ENCODE data around the gene SCNN1B. TPM values are rescaled to one million over a fixed set of nuclear protein-coding genes. Genes with fewer than 3 reads are reported as not detected.
"Not testable (repeated sequence)": the region's sequence is repeated elsewhere in the genome, so short reads cannot be mapped to it uniquely, and the experiment has no call there.

Gene SCNN1B
- total RNA-seq, 1 donor from 2014 or later: 55.8 TPM

GRCh38 chr16:23354246-23354645 is 52.1 kb downstream of the SCNN1B start:
- no peak for DNase-seq (ENCODE audit: low spot score)

- DNase-seq (ENCODE audit: low spot score): no peak
Measured at GRCh38 chr16:23355106-23355670, 53.1 kb downstream of the SCNN1B start.

DNA sequence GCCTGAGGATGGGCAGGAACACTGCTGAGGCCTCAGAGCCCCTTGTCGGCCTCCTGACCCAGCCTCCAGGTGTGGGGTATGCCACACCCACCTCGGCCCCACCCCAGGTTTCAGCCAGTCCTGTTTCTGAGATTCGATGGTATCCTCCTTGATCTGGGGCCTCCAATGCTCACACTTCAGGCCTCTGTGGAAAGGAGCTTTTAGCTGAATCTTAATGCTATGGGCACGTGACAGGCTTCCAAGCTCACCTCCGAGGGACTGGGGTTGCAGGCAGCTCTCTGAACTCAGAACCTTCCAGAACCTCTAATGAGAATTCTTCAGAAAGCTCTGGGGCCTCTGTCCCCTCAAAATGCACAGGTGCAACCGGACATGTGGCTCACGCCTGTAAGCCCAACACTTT is 54.8 kb downstream of the SCNN1B start:
- DNase-seq (ENCODE audit: low spot score): no peak

DNA sequence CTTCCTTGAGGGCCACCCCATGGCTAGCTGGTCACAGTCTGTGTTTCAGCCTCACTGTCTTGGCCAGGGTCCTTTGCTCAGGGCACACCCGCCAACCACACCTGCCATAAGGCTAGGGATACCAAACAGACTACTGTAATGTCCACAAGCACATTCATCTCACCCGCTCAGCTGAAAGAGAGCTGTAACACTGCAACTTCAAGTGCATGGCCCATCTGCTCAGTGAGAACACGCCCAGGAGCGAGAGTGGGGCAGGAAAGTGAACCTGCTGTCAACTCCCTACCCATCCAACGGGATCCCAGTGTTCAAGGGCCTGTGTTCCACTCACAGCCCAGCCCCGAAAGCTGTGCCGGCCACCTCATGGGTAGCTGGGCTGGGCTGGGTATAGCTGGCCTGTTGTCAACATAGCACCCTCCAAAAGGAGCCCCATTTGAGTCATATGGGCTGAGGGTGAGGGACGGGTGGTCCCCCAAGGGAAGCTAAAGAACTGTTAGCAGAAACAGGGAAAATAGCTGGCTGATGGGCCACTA is 55.7 kb downstream of the SCNN1B start:
- no peak for DNase-seq (ENCODE audit: low spot score)

- DNase-seq (ENCODE audit: low spot score): no peak
Measured at GRCh38 chr16:23359092-23359760, 57.1 kb downstream of the SCNN1B start.

- DNase-seq (ENCODE audit: low spot score): peak; percentile 63
Measured at GRCh38 chr16:23362460-23363317, 60.6 kb downstream of the SCNN1B start.

DNA sequence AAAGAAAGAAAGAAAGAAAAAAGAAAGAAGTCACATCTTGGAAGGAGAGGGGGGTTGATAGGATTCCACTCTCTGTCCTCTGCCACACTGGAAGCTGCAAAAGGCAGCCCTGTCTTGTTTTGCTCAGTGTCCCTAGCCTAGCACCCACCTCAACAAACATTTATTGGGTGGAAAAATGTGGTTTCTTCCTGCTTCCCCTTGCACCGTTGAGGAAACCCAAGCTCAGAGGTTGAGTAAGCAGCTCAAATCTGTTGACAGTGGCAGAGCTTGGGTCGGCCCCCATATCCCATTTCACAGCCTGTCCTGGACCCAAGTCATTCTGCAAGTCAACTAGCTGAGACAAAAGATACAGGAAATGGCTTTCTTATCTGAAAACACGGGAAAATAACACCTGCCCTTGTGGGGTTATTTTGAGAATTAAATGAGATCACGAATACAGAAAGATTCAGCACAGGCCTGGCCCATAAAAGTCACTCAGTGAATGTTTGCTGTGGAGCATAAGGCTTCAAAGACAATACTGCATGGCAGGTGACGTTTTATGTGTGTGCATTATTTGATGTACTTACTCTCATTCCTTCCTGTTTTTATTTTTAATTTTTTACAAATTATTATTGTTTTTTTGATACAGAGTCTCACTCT is 63.6 kb downstream of the SCNN1B start:
- DNase-seq (ENCODE audit: low spot score): no peak

DNA sequence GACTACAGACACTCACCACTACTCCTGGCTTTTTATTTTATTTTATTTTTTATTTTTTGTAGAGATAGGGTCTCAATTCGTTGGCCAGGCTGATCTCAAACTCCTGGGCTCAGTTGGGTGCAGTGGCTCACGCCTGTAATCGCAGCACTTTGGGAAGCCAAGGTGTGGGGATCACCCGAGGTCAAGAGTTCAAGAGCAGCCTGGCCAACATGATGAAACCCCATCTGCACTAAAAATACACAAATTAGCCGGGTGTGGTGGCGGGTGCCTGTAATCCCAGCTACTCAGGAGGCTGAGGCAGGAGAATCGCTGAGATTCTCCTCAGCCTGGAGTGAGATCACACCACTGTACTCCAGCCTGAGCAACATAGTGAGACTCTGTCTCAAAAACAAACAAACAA is 64.2 kb downstream of the SCNN1B start:
- DNase-seq (ENCODE audit: low spot score): not testable (repeated sequence)

DNA sequence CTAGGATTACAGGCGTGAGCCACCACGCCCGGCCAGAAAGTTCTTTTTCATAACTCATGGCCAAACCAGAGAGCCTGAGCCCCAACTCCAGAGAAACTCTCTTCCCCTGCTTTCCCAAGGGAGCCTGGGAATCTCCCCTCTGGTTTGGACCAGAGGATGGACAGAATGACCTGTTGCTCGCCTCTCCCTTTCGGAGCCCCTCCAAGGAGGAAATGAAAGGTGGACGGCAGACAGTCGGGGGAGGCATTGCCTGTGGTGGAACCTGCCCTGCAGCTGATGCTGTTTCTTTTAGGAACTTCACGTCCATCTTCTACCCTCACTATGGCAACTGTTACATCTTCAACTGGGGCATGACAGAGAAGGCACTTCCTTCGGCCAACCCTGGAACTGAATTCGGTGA is 65.5 kb downstream of the SCNN1B start:
- no peak for DNase-seq (ENCODE audit: low spot score)

DNA sequence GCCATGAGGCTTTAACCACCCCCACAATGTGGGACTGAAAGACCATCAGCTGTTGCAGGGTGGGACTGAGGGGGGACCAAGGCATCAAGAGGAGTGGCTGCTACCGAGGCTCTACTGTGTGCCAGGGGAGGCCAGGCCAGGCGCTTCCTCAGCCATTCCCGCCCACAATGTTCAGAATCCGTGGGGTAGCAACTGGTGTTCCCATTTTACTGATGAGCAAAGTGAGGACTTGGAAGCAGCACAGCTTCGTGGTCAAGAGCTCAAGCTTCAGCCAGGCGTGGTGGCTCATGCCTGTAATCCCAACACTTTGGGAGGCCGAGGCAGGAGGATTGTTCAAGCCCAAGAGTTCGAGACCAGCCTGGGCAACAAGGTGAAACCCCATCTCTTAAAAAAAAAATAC is 65.9 kb downstream of the SCNN1B start:
- DNase-seq (ENCODE audit: low spot score): no peak

DNA sequence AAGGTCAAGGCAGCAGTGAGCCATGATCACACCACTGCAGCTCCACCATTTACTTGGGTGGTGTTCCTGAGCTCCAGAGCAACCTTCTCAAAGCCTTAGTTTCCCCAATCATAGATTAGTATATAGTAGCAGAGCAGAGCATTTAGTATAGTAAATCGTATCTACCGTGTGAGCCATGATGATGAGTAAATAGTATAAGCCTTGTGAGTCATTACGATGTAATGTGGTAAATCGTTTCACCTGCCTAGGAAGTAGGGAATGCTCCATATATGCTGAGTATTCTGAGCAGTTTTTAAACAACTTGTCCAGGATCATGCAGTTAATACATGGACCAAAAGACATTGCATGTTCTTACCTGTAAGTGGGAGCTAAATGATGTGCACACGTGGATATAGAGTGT is 66.4 kb downstream of the SCNN1B start:
- no peak for DNase-seq (ENCODE audit: low spot score)

DNA sequence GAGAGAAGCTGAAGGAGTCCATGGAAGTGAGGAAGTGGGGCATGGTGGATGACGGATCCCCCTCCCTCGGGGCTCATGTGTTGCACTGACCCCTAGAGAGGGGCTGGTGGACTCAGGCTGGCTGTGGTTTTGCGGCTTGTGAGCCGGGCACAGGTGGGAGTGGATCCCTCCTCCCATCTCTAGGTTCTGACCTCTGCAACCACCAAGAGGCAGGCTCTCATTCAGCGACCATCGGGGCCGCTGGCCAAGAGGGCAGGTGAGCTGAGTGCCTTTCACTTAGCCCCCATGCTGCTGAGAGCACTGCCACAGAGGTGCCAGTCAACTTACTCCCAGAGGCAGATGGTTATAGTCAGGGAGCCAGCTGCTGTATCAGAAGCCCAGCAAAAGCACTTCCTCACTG is 67.3 kb downstream of the SCNN1B start:
- no peak for DNase-seq (ENCODE audit: low spot score)

DNA sequence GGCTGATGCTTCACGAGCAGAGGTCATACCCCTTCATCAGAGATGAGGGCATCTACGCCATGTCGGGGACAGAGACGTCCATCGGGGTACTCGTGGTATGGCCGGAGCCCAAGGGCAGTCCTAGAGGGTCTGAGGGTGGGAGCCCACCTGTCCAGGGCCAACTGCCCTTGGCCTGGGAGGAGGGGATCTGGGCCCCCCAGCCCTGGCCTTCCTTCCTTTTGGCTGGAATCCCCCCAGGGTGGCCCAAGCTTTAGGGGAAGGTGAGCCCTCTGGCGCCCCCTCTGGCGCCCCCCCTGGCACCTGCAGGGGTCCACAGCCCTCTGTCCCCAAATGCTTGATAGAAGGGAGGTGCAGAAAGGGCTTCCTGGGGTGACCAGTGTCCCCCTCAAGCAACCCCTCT is 69.3 kb downstream of the SCNN1B start:
- DNase-seq (ENCODE audit: low spot score): no peak

- no peak for DNase-seq (ENCODE audit: low spot score)
Measured at GRCh38 chr16:23373436-23374219, 71.5 kb downstream of the SCNN1B start.

GRCh38 chr16:23374721-23375510 is 72.8 kb downstream of the SCNN1B start:
- no peak for DNase-seq (ENCODE audit: low spot score)

DNA sequence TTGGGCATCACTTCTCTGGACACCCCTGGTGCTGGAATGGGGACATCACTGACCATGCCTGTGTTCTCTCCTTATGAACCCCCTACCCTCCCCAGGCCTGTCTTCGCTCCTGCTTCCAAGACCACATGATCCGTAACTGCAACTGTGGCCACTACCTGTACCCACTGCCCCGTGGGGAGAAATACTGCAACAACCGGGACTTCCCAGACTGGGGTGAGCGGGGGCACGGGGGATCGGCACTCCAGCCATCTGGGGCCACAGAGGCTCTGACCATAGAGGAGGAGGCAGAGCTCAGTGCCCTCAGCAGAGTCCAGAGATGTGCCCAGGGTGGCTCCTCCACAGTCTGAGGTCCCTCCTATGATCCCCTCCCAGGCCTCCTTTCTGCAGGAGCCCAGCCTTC is 73.5 kb downstream of the SCNN1B start:
- no peak for DNase-seq (ENCODE audit: low spot score)

GRCh38 chr16:23377071-23377931 is 75.2 kb downstream of the SCNN1B start:
- DNase-seq (ENCODE audit: low spot score): no peak

- no peak for DNase-seq (ENCODE audit: low spot score)
Measured at GRCh38 chr16:23378256-23378655, 76.2 kb downstream of the SCNN1B start.

DNA sequence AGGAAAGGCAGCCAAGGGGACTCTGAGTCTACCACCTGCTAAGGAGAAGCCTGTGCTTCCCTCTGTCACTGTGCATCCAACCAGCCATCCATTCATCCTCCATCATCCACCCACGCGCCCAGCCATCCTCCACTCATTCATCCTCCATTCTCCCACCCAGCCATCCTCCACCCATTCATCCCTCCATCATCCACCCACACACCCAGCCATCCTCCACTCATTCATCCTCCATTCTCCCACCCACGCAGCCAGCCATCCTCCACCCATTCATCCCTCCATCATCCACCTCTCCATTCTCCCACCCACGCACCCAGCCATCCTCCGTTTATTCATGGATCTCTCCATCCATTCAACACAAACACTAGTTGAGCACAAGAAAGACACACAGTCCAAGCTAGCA is 76.8 kb downstream of the SCNN1B start:
- no peak for DNase-seq (ENCODE audit: low spot score)

DNA sequence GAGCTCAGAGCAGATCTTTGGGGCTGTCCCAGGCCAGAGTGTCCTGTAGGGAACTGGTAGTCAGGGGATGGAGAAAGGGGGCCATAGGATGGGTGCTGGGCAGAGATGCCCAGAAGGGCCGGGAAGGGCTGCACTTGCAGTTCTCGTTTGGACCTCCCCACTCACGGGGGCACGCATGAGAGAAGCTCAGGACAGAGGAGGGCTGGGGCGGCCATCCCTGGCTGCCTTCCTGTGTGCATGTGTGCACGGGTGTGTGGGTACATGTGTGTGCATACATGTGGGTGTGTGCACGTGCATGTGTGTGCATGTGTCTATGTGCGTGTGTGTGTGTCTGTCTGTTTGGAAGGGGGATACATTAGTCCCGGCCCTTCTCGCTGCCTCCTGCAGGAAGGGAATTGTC is 77.6 kb downstream of the SCNN1B start:
- no peak for DNase-seq (ENCODE audit: low spot score)

All from ureter (tissue), 1 donor.